Measurements from ENCODE around the gene ASTN1.

ASTN1 gene

GRCh38 chr1:176816232-176816631 is 348.3 kb downstream of the ASTN1 start:
- no peak for DNase-seq

GRCh38 chr1:176815621-176816020 is 348.9 kb downstream of the ASTN1 start:
- no peak for DNase-seq

- DNase-seq, result no peak
Measured at GRCh38 chr1:176811511-176812288, 352.8 kb downstream of the ASTN1 start.

- DNase-seq, result no peak
Measured at GRCh38 chr1:176809292-176809691, 355.2 kb downstream of the ASTN1 start.
